IMR-90 (cell line): ENCODE data around the gene INCA1.

Experiments
- CHD1 ChIP-seq: IDR thresholded peaks from 2 replicates; pipeline ENCODE4 v1.6.1; 2012; ENCODE audit warnings: low read depth, low read length, improper control_type of control experiment
- POLR2A ChIP-seq: IDR thresholded peaks from 2 replicates; pipeline ENCODE4 v1.6.1; 2012; ENCODE audit warnings: mild to moderate bottlenecking, low read depth, low read length
- RCOR1 ChIP-seq: IDR thresholded peaks from 2 replicates; pipeline ENCODE4 v1.6.1; 2012; ENCODE audit warnings: mild to moderate bottlenecking, low read length, improper control_type of control experiment; ENCODE audit not compliant: insufficient replicate concordance
- TF ChIP-seq, protein P1 (sequence below): conservative IDR thresholded peaks from 2 replicates; pipeline ENCODE4 v1.5.1; 2012; ENCODE audit warnings: mild to moderate bottlenecking, low read depth, low read length, improper control_type of control experiment

DNA sequence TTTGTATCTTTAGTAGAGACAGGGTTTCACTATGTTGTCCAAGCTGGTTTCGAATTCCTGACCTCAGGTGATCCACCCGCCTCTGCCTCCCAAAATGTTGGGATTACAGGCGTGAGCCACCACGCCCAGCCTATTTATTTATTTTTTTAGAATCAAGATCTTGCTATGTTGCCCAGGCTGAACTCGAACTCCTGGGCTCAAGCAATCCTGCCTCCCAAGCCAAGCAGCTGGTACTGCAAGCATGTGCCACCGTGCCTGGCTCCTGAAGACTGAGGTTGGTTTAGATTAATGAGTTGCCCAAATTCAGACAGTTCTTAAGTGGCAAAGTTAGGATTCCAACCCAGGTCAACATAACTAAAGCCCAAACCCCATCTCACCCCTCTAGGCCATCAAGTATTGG, 30.0 kb upstream of the INCA1 start:
- TF ChIP-seq RCOR1: no peak
- TF ChIP-seq POLR2A: no peak
- TF ChIP-seq, protein P1, sequence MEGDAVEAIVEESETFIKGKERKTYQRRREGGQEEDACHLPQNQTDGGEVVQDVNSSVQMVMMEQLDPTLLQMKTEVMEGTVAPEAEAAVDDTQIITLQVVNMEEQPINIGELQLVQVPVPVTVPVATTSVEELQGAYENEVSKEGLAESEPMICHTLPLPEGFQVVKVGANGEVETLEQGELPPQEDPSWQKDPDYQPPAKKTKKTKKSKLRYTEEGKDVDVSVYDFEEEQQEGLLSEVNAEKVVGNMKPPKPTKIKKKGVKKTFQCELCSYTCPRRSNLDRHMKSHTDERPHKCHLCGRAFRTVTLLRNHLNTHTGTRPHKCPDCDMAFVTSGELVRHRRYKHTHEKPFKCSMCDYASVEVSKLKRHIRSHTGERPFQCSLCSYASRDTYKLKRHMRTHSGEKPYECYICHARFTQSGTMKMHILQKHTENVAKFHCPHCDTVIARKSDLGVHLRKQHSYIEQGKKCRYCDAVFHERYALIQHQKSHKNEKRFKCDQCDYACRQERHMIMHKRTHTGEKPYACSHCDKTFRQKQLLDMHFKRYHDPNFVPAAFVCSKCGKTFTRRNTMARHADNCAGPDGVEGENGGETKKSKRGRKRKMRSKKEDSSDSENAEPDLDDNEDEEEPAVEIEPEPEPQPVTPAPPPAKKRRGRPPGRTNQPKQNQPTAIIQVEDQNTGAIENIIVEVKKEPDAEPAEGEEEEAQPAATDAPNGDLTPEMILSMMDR: no peak
- no peak for TF ChIP-seq CHD1
